Fibroblast of pulmonary artery (primary cell): ENCODE results near the gene HYAL3.

ENCODE experiments used
- DNase-seq: peaks from one replicate; pipeline ENCODE4 v3.0.0-alpha.2; 2010; ENCODE audit warnings: low read depth
- H3K4me3 ChIP-seq: replicated peaks from 2 replicates; pipeline ENCODE4 v1.5.1; 2011; ENCODE audit warnings: low read depth, mild to moderate bottlenecking, control low read depth, low read length, moderate library complexity
- TF ChIP-seq, protein P1 (sequence below): IDR thresholded peaks from 2 replicates; pipeline ENCODE4 v1.5.1; 2011; ENCODE audit warnings: mild to moderate bottlenecking, control low read depth, low read length, inconsistent platforms; ENCODE audit errors: missing control alignments

The HYAL3 gene

DNA sequence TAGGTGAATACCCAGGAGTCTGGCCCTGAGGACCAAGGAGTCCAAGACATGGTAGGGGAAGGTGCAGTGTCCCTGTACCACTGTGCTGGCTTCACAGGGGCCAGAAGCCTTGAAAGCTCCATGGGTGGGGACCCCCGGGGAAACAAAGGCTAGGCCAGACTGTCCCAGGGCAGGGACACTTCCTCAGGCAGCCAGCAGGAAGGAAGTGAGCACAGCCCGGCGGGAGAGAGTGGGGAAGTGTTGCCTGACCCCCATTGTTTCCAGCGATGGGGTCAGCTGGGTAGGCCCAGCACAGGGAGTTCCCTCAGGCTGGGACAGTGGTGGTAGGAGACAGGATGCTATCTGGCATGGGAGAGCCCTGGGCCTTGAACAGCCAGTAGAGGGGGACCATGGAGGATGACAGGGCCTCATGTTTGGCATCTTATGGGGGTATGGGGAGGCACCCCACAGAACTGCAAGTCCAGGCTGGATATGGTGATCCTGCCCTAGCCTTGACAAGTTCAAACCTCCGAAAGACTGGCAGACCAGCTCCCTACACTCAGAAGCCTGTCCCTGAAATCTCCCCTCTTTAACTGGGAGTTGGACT, 24.5 kb upstream of the HYAL3 start:
- TF ChIP-seq, protein P1, sequence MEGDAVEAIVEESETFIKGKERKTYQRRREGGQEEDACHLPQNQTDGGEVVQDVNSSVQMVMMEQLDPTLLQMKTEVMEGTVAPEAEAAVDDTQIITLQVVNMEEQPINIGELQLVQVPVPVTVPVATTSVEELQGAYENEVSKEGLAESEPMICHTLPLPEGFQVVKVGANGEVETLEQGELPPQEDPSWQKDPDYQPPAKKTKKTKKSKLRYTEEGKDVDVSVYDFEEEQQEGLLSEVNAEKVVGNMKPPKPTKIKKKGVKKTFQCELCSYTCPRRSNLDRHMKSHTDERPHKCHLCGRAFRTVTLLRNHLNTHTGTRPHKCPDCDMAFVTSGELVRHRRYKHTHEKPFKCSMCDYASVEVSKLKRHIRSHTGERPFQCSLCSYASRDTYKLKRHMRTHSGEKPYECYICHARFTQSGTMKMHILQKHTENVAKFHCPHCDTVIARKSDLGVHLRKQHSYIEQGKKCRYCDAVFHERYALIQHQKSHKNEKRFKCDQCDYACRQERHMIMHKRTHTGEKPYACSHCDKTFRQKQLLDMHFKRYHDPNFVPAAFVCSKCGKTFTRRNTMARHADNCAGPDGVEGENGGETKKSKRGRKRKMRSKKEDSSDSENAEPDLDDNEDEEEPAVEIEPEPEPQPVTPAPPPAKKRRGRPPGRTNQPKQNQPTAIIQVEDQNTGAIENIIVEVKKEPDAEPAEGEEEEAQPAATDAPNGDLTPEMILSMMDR: no peak
- no peak for DNase-seq
- no peak overlapping the region for H3K4me3 ChIP-seq

DNA sequence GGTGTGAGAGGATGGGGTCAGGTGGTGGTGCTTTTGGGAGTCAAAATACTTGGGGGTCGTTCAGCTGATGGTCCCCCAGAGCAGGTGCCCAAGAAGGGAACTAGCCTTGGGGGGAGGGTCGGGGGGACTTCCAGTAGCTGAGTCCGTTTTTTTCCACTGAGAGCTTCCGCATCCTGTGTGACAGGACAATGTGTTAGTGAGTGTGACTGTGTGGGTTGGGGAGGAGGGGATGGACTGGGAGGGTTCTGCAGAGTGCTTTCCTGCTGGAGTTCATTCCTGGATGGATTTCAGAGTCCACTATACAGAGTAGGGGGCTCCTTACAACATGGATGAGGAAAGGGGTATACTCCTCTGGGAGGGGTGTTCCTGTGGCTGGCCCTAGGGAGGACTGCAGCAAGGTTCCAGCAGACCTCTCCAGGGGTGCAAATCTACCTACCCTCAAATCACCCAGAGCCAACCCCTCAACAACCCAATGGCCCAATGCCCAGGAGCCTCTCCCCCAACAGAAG, 23.9 kb upstream of the HYAL3 start:
- no peak for DNase-seq
- TF ChIP-seq, protein P1: no peak
- H3K4me3 ChIP-seq: peak overlapping the region; percentile 79

DNA sequence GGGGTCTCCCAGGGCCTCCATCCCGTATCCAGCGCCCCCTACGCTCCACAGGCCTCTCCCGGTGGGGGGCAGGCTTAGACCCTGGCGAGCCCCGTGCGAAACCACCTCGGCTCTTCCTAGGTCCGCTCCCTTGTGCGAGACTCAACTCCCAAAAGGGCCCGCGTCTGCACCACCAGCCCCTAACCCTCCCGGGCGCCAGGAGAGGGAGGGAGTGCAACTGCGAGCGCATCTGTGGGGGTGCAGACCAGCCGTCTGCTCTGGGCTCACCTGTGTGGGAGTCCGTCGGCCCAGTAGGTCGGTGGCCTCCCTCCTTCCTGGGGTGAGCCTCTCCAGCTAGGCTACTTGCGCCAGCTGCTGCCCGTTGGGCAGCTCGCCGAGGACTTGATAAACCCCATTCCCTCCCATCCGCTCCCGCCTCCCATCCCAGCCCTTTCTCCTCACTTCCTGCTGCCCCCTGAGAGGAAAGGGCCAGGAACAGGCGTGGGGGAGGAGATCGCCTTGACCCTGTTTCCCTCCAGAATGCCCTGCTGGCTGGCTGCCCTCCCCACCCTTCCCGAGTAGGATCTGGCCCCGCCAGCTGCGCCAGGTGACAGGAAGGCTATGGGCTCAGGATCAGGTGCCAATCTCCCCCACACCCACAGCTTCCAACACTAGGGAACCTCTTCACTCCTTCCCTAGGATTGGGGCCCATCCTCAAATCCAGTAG, 23.3 kb upstream of the HYAL3 start, which contains the start of gene HYAL2:
Gene HYAL2 (minus strand): TSS at position 360 of the 706 bp plus-strand sequence. CDS start 2,256 bp downstream, outside the sequence.
- TF ChIP-seq, protein P1: no peak
- peak; percentile 62 for DNase-seq
- H3K4me3 ChIP-seq: peak within 1 kb of the TSS; percentile 79

DNA sequence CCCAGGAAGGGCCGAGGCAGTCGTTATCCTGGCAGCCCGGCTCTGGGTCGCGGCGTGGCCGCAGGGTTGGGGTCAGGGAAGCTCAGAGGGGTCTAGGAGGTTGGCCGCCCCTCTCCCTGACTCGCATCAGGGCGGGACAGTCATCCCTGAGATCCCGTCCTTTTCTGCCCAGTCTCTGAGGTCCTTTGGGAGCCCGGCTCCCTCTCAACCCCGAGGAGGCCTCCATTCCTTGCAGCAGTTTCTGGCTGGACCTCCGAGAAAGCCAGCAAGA, 22.8 kb upstream of the HYAL3 start:
- no peak for DNase-seq

DNA sequence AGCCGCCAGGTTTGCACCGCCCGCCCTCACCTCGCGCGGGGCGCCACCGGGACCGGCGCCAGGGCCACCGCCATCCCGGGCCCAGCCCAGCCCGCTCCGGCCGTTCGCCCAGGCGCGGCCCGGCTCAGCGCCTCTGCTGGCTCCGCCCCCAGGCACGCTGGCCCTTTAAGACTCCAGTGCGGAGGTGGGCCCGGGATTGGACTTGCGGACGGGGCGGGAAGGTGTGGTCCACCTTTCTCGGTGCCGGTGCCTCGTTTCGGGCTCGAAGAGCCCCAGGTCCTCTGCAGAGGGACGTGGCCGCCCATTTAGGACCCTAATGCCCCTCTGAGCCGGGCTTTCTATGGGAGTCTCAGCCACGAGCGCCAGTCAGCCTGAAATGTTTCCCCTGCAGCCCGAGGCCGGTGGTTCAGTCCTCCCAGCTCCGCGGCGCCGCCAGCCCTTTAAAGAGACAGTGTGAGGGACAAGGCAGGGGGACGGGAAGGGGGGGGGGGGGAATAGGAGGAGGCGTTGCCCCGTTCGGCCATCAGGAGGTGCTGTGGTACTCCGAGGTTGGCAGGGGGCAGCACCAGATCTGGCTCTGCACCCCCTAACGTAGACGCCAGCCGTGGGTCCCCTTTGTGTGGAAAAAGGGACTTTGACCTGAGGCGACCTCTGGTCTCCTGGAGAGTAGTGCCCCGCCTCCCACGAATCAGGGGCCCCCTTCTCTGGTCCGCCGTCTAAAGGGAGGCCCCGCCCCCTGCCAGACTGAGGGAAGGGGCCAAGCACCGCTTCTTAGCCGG, 22.3 kb upstream of the HYAL3 start:
- H3K4me3 ChIP-seq: peak overlapping the region; percentile 79
- DNase-seq: peak; percentile 89
- TF ChIP-seq, protein P1: peak; percentile 53

More for the DNA sequence above, 22.8 kb upstream of the HYAL3 start:
- H3K4me3 ChIP-seq: peak overlapping the region; percentile 79
- TF ChIP-seq, protein P1: no peak

DNA sequence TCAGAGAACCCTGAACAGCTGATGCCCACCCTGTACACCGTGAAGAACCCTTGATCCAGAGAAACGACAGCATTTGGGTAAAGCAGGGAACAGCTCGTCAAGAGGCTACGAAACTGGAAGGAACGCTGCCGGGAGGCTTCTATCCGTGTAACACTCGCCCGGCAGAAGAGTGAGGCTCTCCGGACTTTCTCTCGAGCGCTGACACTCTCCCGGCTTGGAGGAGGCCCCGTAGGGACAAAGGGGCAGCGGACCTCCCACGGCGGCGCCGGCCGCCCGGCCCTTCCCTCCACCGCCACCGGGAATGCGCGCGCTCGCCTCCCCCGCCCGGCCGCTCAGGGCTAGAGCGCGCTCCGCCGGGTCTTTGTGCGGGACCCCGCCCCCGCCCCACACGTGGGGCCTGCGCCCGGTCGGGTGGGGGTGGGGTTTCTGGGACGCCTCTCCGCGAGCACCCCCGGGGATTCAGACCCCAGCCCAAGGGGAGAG, 21.7 kb upstream of the HYAL3 start:
- peak; percentile 69 for DNase-seq
- peak overlapping the region; percentile 79 for H3K4me3 ChIP-seq
- TF ChIP-seq, protein P1: no peak
